HG03196 (cell line): ENCODE results near the gene ZNF326.
"Not testable (repeated sequence)": the region's sequence is repeated elsewhere in the genome, so short reads cannot be mapped to it uniquely, and the experiment has no call there.

ENCODE experiments used
- ATAC-seq: cut with Tn5 transposase; IDR thresholded peaks from one replicate; pipeline ENCODE4 v1.9.1; 2021; ENCODE audit not compliant: unreplicated experiment

ZNF326 gene

DNA sequence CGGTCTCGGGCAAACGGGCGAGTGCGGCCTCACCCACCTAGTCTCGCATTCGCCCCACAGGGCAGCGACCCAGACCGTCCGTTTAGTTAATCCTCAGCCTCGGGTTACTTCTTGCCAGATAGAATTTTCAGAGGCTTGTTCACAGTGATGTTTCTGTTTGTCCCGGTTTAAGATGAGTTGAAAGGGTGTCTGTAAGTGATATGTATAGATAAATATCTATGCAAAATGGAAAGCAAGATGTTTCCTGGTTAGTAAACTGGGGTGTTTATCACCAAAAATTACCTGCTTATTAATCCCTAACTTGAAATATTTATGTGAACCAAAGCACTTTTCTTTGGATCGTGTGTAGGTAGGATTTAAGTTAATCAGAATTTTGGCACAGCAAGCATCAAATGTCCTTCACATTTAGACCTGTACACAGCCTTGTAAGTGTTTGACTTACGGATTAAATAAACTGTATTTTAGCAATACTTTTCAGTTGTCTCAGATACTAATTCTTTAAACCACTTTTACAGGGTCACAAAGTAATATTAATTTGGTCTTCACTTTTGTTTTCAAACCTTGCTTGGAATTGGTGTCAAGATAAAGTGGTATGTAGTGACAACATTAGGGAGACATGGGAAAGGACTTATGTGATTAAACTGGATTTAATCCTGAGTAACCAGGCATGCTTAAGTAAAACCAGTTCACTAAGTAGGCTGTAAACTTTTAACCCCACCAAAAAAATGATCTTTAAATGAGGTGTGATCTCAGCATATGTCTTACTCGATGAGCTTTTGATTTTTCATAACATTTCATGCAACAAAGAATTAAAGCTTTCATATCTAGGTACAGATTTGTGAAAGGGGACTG is 914 bp downstream of the ZNF326 start:
- no peak for ATAC-seq

DNA sequence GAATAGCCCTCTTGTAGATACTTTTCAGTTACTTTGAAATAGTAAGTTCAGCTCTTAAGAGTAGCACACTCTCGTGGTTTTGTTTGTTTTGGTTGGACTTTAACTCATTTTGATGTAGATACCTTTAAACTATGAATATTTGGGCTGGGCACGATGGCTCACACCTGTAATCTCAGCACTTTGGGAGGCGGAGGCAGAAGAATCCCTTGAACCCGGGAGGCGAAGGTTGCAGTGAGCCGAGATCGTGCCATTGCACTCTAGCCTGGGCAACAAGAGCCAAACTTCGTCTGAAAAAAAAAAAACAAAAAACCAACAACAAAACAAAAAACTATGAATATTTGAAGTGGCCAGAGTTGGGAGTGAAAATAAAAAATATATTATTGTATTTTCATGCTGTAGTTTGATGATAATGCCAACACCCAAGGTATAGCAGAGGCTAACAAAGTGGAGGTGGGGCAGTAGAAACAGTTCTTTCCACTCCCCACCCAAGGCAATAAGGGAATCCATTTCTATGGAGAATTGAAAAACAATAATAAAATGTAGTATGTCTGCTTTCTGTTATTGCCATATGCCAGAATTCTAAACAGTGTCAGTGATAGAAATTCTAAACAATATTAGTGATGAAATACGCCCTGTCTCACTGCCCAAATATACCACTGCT is 1.7 kb downstream of the ZNF326 start:
- no peak for ATAC-seq

DNA sequence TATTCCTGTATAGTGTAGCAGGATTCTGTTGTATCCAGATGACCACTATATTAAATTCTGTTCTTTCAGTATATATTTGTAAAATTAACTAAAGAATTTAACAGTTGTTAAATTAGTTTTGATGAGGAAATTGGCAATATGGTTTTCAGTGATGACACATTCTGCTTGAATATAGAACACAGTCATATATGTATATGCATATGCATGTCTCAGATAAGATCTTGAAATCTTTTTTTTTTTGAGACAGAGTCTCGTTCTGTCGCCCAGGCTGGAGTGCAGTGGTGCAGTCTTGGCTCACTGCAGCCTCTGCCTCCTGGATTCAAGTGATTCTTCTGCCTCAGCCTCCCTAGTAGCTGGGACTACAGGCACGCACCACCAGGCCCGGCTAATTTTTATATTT is 2.2 kb downstream of the ZNF326 start:
- ATAC-seq: not testable (repeated sequence)

DNA sequence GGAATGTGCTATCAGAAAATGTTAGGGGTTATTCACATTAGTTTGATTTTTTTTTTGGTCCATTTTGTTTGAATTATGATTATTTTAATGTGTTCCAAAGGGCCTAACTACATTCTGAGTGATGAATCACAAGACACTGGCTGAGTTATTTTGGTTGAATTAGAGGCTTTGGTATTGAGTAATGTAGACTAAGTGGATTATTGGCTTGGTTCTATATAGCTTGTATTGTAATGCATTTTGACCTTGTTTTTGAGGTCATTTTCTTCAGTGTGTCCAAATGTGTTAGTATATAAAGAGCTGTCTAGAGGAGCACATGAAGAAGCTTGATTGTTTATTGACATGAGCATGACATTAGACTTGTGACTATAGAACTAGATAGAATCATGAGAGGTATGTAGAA is 3.4 kb downstream of the ZNF326 start:
- no peak for ATAC-seq

DNA sequence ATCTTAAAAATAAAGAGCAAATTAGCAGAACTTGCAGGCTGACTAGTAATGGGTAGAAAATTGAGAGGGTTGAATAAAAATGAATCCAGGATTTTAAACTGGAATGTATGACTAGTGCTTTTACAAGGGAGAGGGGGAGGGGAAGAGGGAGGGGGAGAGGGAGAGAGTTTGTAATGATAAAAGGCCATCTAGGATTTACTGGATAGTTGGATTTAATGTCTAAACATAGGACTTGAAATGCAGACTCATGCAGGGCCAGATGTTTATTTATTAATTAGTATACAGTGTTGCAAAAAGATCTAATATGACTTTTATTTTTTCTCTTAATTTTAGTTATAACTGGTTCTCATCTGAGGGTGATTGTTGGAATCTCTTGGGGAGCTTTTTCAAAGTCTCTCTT is 4.3 kb downstream of the ZNF326 start:
- no peak for ATAC-seq

DNA sequence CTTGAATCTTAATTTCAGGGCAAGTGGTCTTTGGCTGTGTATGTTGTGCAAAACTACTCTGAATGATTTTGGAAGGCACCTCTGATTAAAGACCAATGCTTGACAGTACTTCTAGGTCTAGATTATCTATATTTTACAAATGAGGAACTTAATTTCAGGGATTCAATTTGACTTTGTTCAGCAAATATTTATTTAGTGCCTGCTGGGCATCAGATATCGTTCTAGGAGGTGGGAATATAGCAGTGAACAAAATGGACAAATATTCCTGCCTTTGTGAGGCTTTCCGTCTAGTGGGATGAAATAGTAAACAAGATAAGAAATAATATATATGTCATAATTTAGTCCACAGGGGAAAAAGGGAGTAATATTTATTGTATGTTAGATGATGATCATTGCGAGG is 4.7 kb downstream of the ZNF326 start:
- ATAC-seq: no peak

DNA sequence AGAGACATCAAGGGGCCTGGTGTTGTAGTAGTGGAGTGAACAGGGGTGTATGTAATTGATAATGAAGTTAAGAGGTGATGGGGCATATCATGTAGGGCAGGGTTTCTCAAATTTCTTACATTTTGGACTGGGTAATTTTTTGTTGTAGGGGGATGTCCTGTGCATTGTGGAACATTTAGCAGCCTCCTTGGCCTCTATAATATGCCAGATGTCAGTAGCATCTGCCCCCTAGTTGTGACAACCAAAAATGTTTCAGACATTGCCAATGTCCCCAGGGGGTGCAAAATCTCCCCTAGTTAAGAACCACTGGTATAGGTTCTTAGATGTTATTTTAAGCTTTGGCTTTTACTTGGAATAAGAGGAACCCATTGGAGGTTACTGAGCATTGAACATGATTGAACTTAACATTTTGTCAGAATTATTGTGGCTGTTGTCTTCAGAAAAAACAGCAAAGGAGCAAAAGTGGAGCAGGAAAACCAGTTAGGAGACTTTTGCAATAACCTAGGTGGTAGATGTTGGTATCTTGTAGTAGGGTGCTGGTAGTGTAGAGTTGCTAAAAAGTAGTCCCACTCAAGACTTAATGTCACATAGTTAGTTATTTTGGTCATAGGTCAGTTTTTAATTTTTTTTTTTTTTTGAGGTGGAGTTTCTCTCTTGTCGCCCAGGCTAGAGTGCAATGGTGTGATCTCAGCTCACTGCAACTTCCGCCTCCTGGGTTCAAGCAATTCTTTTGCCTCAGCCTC is 6.2 kb downstream of the ZNF326 start:
- no peak for ATAC-seq

DNA sequence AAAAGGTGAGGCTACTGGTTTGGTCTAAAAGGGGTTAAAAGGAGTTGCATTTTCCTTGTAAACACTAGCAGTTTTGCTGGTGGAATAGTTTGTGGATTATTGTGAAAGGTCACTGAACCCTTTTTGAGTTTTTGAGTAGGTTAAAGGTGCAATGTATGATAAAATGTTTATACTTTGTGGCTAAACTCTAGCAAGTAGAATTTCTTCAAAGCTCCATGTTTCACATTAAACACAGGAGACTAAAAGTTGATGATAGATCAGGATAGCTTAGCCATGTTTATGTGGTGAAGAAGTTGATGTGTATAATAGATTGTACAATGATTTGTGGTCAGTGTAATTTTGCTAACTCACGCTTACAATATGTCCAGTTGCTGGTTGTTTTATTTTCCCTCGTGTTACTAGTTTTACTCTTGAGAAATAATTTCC is 13.1 kb downstream of the ZNF326 start:
- no peak for ATAC-seq

DNA sequence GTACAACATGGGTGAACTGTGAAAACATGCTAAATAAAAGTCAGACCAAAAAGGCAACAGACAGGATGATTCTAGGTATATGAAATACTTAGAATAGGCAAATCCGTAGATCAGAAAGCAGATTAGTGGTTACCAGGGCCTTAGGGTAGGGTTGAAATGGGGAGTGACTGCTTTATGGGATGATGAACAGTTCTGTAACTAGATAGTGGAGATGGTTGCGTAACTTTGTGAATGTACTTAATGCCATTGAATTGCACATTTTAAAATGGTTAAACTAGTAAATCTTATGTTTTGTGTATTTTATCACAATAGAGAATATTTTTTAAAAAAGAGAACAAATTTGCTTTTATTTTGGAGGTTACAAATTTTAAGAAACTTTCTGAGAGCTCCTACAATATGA is 17.4 kb downstream of the ZNF326 start:
- no peak for ATAC-seq

DNA sequence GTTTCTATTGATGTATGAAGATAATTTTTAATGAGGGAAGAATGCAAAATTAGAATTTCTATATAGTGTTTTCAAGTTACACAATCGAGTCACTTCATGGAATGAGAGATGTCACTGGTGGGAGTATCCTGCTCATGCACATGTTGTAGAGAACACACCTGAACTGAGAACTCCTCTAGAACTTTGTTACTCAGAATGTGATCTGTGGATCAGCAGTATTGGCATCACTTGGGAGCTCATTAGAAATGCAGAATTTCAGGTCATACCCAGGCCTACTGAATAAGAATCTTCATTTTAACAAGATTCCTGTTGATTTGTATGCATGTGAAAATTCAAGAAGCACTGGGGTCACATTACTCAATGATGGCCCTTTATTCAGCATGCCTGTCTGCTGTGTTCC is 28.8 kb downstream of the ZNF326 start:
- ATAC-seq: no peak

DNA sequence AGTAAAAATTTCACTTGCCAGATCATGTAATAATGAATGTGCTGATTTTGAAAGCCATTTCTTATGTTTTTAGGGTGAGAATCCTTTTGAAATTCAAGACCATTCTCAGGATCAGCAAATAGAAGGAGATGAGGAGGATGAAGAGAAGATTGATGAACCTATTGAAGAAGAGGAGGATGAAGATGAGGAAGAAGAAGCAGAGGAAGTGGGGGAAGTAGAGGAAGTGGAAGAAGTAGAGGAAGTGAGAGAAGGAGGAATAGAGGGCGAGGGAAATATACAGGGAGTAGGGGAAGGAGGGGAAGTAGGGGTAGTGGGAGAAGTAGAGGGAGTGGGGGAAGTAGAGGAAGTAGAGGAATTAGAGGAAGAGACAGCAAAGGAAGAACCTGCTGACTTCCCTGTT is 32.4 kb downstream of the ZNF326 start:
- ATAC-seq: no peak

DNA sequence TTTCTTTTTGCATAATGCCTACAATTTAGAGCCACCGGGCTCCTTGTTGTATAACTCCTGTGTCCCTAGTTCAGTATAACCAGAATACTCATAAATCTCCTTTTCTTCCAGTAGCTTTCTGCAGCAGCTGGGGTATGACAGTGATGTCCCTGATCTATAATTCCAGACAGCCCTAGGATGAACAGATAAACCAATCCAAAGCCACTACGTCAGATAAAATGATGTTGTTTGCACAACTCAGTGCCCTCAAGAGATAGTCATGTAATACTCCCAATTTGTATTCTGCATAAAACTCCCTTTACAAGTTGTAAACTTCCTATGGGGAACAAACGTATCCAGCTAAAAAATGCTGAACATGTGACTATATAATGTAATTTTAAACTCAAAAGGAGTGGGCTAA is 44.7 kb downstream of the ZNF326 start:
- ATAC-seq: no peak

DNA sequence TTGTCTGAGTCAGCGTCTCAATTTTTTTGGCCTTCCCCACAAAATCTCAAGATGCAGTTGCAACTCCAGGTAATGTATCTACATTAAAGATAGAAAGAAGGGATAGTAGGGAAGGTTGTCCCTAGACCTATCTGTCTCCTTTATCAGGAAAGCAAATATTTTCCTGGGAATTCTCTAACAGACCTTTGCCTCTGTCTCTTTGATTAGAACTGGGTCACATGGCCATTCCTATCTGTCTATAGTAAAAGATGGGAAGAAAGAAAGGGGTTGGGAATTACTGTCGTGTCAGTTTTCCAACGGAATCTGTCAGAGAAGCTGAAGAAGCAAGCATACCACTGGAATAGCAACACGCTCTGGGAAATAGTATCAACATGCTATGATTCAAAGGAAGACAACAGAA is 48.7 kb downstream of the ZNF326 start:
- ATAC-seq: no peak

DNA sequence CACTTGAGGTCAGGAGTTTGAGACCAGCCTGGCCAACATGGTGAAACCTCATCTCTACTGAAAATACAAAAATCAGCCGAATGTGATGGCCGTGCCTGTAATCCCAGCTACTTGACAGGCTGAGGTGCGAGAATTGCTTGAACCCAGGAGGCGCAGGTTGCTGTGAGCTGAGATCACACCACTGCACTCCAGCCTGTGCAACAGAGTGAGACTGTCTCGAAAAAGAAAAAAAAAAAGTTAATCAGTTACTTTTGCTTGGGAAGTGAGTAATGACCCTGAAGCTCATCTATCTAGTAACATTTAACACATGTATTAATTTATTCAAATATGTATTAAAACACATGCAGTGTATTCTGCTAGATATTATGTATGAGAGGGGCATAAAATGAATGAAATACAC is 49.4 kb downstream of the ZNF326 start:
- ATAC-seq: no peak

DNA sequence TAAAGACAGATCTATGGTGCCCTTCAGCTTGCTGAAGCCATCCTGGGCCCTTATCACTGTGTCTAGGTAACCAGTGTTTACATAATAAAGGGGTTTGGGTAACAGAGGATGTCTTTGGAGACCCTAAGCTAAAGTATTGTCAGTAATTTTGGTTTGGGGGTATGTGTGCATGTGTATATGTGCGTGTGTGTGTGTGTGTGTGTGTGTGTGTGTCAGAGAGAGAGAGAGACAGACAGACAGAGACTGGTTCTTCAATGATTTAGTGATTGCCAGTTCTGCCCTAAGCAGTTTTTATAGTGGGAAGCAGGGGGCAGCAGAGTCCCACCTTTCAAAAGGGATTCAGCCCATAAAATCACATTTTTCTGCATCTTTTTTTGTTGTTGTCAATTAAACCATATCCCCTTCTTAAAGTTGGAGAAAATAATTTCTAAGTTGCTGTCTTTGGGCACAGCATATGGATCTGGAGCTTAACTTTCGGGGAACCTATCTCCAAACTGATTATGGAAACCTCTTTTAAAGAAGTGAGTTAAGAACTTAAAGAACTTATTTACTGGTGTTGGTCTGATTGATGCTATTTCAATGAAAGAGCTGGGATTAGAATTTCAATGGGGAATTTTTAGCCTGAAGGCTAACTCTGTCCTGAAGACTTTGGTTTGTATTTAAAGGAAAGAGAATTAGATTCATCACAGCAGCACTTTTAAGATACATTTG is 51.1 kb downstream of the ZNF326 start:
- no peak for ATAC-seq

DNA sequence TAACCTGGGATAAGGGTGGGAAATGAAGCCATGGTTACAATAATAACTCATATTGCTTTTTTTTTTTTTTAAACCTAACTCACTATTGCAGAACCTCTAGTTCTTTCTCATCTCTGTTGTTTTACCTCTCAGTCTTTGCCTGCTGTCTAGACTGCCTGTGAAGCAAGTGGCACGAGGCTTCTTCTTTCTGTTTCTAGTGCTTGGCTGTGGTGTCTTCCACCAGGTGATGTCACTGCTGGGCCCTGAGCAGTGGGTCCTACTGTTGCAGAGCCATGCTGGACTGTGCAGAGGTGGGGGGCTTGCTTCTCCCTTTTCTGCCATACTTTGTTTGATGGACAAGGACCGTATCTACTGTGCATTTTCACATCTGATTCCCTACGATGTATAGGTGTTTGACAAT is 51.7 kb downstream of the ZNF326 start:
- ATAC-seq: no peak

DNA sequence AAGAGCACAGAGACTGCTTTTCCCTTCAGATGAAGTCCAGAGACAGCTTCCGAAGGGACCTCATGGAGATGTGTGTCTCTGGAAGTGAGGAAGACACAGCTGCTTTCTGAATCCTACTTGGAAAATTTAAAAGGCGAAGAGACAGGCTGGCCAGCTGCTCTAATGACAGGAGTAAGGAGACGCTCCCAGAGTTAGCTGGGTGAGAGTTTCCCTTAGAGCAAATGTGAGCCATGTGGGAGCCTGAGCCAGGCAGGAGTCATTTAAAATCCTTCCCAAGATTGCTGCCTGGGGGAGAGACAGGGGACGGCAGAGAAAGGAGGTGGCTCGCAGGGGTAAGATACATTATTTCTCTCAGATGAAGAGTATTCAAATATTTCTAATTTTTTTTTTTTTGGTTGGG is 53.1 kb downstream of the ZNF326 start:
- no peak for ATAC-seq

DNA sequence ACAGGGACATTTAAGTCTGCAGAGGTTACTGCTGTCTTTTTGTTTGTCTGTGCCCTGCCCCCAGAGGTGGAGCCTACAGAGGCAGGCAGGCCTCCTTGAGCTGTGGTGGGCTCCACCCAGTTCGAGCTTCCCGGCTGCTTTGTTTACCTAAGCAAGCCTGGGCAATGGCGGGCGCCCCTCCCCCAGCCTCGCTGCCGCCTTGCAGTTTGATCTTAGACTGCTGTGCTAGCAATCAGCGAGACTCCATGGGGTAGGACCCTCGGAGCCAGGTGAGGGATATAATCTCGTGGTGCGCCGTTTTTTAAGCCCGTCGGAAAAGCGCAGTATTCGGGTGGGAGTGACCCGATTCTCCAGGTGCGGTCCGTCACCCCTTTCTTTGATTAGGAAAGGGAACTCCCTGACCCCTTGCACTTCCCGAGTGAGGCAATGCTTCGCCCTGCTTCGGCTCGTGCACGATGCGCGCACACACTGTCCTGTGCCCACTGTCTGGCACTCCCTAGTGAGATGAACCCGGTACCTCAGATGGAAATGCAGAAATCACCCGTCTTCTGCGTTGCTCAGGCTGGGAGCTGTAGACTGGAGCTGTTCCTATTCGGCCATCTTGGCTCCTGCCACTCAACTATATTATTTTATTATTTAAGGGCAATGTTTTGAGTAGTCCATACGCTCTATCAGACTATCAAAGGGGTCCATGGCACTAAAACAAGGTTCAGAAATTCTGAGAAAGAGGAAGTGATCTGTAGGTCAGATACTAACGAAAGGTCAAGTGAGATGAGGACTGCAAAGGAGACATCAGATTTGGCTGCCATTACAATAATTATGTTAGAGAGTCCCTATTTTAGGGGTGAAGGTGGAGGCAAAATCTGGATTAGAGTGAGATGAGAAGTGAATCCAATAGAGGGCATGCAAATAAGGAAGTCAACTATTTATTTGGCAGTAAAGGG is 68.1 kb downstream of the ZNF326 start:
- not testable (repeated sequence) for ATAC-seq

DNA sequence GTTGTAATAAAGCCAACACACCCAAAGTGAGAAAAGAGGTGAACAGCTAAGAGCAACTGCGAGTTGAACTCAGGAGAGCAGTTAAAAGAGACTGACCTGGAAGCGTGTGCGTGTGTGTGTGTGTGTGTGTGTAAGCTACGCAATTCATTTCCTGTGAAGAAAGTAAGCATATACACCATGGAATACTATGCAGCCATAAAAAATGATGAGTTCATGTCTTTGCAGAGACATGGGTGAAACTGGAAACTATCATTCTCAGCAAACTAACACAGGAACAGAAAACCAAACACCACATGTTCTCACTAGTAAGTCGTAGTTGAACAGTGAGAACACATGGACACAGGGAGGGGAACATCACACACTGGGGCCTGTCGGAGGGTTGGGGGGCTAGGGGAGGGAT is 69.2 kb downstream of the ZNF326 start:
- ATAC-seq: not testable (repeated sequence)
